ENCODE results near the gene CDH6.
A peak's percentile ranks its signal among the peaks of the same experiment; 100 is the strongest.

The CDH6 gene

GRCh38 chr5:31193591-31194467 lies at the start of gene CDH6:
Gene CDH6, plus strand, starts transcription at chr5:31193686. Its CDS starts 73,788 bp downstream, at chr5:31267474.
- no peak for DNase-seq

- DNase-seq = no peak
Observed at GRCh38 chr5:31144364-31144763, 49.1 kb upstream of the CDH6 start.

GRCh38 chr5:31148959-31149475 lies 44.5 kb upstream of the CDH6 start:
- no peak for DNase-seq

- DNase-seq = no peak
Observed at GRCh38 chr5:31153521-31153920, 40.0 kb upstream of the CDH6 start.

- no peak for DNase-seq
Observed at GRCh38 chr5:31156631-31157160, 36.8 kb upstream of the CDH6 start.

GRCh38 chr5:31157720-31158119 lies 35.8 kb upstream of the CDH6 start:
- no peak for DNase-seq

- no peak for DNase-seq
Observed at GRCh38 chr5:31158686-31159085, 34.8 kb upstream of the CDH6 start.

GRCh38 chr5:31161781-31162181 lies 31.7 kb upstream of the CDH6 start:
- DNase-seq = no peak

GRCh38 chr5:31165729-31166128 lies 27.8 kb upstream of the CDH6 start:
- DNase-seq = no peak

- DNase-seq = no peak
Observed at GRCh38 chr5:31169379-31169778, 24.1 kb upstream of the CDH6 start.

- DNase-seq = no peak
Observed at GRCh38 chr5:31172881-31173280, 20.6 kb upstream of the CDH6 start.

GRCh38 chr5:31173614-31174013 lies 19.9 kb upstream of the CDH6 start:
- DNase-seq = no peak

- no peak for DNase-seq
Observed at GRCh38 chr5:31181376-31181987, 12.0 kb upstream of the CDH6 start.

- DNase-seq = no peak
Observed at GRCh38 chr5:31182136-31182535, 11.3 kb upstream of the CDH6 start.

- DNase-seq = no peak
Observed at GRCh38 chr5:31185951-31186350, 7.5 kb upstream of the CDH6 start.

GRCh38 chr5:31186672-31187267 lies 6.7 kb upstream of the CDH6 start:
- peak; percentile 14 for DNase-seq

GRCh38 chr5:31187591-31187990 lies 5.9 kb upstream of the CDH6 start:
- DNase-seq = no peak

- DNase-seq = no peak
Observed at GRCh38 chr5:31192442-31192841, 1.0 kb upstream of the CDH6 start.

GRCh38 chr5:31193116-31193515 lies 370 bp upstream of the CDH6 start:
- no peak for DNase-seq

- no peak for DNase-seq
Observed at GRCh38 chr5:31194468-31194813, 955 bp downstream of the CDH6 start.

- no peak for DNase-seq
Observed at GRCh38 chr5:31194892-31195555, 1.5 kb downstream of the CDH6 start.

- no peak for DNase-seq
Observed at GRCh38 chr5:31196309-31196708, 2.8 kb downstream of the CDH6 start.

- no peak for DNase-seq
Observed at GRCh38 chr5:31197183-31197582, 3.7 kb downstream of the CDH6 start.

All from CD4-positive, alpha-beta T cell treated with Interleukin-17A for 1 hour (primary cell).